ENCODE measurements around the gene RCOR3. TPM values are rescaled to one million over a fixed set of nuclear protein-coding genes. Genes with fewer than 3 reads are reported as not detected.

Gene RCOR3
- total RNA-seq, 1 experiment from 2014 or later: 9.2 TPM

DNA sequence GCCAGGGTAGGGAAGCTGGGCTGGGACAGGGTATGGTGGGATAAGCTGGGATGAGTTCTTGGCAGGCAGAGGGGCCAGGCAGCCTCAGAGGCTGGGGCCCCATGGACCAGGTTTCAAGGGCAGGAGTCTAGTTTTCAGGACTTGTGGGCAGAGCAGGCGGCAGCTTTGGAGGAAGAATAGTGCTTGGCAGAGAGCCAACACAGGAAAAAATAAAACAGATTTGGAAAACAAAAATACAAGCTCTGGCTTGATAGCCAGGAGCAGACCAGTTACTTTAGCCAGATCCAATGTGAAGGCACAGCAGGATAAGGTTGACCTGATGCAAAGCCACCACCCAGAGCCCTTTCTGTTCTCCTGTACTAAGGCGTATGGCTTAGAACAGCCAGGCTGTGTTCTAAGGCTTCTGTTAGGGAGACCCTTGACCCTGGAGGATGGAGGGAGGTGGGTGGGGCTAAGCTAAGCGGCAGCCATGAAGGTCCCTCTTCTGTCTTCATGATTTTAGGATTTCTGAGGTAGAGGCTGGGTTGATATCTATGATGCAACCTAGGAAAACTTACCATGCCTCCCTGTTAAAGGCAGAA lies 73.0 kb downstream of the RCOR3 start:
- in situ Hi-C loops (cut with HindIII; ENCODE audit: low pct_unique_long_range_greater_than_20kb, low sequenced_read_pairs): no loop called here
- no peak for DNase-seq (ENCODE audit: low read depth, low spot score)

DNA sequence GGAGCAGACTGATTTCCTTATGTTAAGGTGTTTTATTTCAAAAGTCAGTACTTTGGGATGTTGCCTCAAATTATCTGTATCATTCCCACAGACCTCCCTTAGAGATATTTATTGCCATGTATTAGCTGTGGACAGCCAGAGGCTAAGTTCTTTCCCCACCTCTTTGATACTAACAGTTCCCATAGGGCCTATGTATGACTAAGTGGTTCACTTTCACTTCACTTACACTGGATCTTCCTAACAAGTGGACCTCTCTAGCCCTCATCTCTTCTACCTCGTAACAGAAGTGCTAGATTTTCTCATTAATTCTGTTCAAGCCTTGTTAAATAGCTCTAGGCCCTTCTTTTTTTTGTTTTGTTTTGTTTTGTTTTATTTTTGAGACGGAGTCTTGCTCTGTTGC lies 73.7 kb downstream of the RCOR3 start:
- in situ Hi-C loops (cut with HindIII; ENCODE audit: low pct_unique_long_range_greater_than_20kb, low sequenced_read_pairs): no loop called here
- DNase-seq (ENCODE audit: low read depth, low spot score): no peak

DNA sequence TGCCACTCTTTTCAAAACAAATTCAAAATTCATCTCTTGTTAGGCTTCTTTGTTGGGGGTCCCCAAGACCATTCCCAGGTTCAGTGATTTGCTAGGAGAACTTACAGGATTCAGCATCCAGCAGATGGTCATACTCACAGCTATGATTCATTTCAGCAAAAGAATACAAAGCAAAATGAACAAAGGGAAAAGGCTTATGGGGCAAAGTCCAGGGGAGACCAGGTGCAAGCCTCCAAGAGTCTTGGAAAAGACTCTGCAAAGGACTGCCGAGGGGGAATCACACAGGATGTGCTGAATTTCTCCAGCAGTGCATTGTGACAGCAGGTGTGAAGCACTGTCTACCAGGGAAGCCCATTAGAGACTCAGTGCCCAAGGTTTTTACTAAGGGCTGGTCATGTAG lies 74.7 kb downstream of the RCOR3 start:
- no peak for DNase-seq (ENCODE audit: low read depth, low spot score)
- in situ Hi-C loops (cut with HindIII; ENCODE audit: low pct_unique_long_range_greater_than_20kb, low sequenced_read_pairs): no loop called here

DNA sequence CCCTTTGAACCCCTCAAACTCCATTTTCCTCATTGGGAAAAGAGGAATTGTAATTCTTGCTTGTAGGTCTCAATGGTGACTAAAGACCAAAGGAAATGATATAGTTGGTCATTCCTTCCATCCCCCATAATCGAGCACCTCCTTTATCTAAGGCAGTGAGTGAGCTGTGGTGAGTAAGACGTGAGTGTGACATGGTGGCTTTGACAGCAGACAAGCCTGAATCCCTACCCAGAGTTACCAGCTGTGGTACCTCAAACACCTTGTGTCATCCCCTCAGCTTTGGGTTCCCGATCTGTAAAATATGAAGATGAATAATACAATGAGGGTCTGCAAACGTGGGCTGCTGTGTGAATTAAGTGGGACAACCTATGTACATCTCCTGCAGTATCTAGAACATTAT lies 75.8 kb downstream of the RCOR3 start:
- in situ Hi-C loops (cut with HindIII; ENCODE audit: low pct_unique_long_range_greater_than_20kb, low sequenced_read_pairs): no loop called here
- no peak for DNase-seq (ENCODE audit: low read depth, low spot score)

DNA sequence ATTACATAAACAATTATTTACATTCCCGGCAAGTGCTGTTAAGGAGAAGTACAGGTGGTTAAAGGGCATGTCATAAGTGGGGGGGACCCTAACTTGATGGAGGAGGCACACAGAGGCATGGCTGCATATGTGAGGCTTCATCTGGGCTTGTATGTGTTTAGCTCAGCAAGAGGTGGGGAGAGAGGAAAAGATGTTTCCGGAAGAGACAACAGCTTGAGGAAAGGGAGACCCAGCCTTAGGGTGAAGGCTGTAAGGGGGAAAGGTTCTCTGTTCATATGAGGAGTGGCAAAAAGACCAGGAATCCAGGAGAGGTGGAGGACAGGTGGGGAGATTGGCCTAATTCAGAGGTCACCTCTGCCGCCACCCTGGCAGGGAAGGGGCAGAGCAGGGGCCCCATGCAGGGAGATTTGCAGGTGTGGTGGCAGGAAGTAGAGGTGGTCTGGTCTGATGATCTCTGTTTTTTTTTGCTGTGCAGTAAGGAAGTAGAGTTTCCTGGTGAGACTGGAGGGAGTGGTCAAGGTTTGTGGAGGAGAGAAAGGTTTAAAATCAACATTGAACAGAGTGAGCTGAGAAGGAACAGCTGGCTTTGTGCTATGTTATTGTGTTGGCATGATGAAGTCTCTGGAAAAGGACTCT lies 76.5 kb downstream of the RCOR3 start:
- no peak for DNase-seq (ENCODE audit: low read depth, low spot score)
- in situ Hi-C loops (cut with HindIII; ENCODE audit: low pct_unique_long_range_greater_than_20kb, low sequenced_read_pairs): no loop called here

DNA sequence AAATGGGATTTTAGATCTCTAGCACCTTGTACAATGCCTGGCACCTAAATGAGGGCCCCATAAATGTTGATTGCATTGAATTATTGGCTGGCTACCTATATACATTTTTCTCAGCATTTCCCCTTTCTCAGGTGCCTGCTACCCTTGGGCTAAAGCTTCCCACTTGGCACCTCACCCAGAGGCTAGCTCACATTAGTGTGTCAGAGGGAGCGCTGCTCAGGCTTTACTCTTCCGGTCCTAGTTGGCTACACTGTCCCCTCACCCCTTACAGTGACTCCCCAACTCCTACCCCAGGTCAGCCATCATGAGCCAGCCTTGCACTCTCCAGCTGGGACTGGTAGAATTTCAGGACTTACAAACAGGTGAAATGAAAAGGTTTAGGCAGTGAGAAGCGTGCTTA lies 77.0 kb downstream of the RCOR3 start:
- in situ Hi-C loops (cut with HindIII; ENCODE audit: low pct_unique_long_range_greater_than_20kb, low sequenced_read_pairs): no loop called here
- no peak for DNase-seq (ENCODE audit: low read depth, low spot score)

DNA sequence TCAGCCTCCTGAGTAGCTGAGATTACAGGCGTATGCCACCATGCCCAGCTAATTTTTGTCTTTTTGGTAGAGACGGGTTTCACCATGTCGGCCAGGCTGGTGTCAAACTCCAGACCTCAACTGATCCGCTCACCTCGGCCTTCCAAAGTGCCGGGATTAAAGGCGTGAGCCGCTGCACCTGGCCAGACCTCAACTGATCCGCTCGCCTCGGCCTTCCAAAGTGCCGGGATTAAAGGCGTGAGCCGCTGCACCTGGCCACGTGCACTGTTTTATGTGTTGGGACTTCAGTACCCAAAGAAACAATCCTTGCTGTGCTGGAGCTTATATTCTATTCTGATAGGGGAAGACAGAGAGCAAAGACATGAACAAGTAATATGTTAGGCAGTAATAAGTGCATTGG lies 77.6 kb downstream of the RCOR3 start:
- in situ Hi-C loops (cut with HindIII; ENCODE audit: low pct_unique_long_range_greater_than_20kb, low sequenced_read_pairs): no loop called here
- no peak for DNase-seq (ENCODE audit: low read depth, low spot score)

DNA sequence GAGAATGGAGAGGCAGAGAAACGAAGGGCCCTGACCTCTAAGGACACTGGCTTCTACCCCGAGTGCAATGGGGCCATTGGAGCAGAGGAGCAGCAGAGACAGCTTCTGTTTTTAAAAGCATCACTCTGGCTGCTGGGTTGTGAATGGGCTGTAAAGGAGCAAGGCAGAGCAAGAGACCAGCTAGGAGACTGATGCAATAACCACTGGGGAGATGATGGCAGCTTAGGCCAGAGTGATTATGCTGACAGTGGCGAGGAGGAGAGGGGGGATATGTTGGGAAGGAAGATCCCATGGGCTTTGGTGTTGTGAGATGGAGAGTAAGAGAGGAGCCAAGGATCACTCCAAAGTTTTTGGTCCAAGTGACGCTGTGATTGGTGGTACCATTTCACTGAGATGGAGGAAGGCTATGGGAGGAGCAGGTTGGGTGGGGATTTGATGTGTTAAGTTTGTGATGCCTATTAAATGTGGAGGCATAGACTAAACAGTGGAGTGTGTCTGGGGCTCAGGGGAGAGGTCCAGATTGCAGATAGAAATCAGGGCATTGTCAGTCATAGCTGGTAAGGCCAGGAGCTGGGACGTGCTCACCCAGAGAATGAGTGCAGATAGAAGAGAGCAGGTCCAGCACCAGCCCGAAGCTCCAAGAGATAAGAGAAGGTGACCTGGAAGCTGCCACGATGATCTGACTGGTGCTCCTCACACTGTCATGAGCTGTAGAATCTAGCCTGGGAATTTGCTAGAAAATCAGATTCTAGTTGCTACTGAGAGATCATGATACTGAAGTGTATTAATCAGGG lies 78.5 kb downstream of the RCOR3 start:
- in situ Hi-C loops (cut with HindIII; ENCODE audit: low pct_unique_long_range_greater_than_20kb, low sequenced_read_pairs): no loop called here
- DNase-seq (ENCODE audit: low read depth, low spot score): no peak

DNA sequence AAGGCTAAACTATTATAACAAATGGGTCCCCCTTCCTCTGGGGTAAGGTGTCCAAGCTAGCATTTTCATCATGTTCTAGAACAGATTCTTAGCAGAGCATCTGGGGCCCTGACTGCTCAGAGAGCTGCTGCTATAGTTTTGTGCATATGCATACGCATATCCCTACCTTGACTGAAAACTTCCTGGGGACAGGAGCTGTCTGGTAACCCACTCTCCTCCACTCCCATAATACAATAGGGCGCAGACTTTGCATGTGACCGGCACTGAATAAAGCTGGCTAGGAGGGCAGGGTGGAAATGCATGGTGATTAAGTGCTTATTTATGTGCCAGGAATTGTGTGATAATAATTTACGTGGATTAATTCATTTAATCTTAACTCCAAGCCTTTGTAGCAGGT lies 79.1 kb downstream of the RCOR3 start:
- in situ Hi-C loops (cut with HindIII; ENCODE audit: low pct_unique_long_range_greater_than_20kb, low sequenced_read_pairs): no loop called here

DNA sequence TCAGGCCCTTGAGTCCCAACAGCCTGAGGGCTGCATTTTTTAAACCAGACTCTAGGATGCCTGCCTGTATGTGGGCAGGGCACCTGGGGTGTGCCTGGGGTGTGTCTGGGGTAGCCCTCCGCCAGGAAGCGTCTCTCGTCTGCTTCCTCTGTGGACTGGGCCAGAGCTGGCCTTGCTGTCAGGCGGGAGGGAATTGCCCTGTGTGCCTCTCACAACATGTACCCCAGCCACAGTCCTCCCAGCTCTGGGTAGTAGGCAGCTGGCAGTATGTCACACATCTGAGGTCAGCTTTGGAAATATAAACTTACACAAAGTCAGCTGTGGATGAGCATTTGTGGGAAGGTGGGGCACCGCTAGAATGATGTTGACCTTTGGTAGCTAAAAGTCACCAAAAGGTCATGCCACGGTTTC lies 80.5 kb downstream of the RCOR3 start:
- no peak for DNase-seq (ENCODE audit: low read depth, low spot score)
- in situ Hi-C loops (cut with HindIII; ENCODE audit: low pct_unique_long_range_greater_than_20kb, low sequenced_read_pairs): no loop called here

More for the DNA sequence above, 79.1 kb downstream of the RCOR3 start:
- no peak for DNase-seq (ENCODE audit: low read depth, low spot score)

DNA sequence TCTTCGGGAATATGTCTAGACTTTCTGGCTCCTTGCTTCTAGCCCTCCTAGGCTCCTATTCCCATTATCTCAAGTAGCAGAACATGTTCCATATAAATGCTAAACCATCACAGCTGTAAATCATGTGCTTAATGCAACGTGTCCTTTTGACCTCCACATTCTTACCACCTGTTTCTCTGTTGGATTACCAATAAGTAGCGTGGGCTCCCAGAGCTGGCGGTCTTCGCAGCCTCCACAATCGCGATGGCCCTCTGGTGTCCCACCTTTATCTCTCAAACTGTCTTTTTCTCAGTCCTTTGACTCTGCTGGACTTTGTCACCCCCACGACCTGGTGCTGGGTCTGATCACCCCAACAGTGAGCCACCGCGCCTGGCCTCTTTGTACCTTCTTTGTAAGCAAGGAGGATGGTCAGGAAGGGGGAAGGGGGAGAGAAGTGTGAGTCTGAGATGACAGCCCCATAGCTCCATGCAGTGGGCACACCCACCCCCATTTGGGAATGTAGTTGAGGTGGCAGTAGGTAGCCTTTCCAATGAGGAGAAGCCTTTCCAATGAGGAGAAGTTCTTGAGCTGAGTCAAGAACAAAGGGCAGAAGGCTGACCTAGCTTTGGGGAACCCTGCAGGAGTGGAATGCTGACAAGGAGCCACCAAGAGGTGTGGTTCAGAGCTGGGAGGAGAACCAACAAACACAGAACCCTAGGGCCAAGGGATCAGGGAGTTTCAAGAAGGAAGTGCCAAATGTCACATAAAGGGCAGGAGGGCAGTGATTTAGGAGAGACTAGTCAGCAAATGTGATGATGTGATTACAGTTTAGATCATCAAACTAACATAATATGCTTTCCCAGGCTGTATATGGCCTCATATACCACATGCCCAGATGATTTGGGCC lies 81.7 kb downstream of the RCOR3 start:
- in situ Hi-C loops (cut with HindIII; ENCODE audit: low pct_unique_long_range_greater_than_20kb, low sequenced_read_pairs): no loop called here
- DNase-seq (ENCODE audit: low read depth, low spot score): no peak

DNA sequence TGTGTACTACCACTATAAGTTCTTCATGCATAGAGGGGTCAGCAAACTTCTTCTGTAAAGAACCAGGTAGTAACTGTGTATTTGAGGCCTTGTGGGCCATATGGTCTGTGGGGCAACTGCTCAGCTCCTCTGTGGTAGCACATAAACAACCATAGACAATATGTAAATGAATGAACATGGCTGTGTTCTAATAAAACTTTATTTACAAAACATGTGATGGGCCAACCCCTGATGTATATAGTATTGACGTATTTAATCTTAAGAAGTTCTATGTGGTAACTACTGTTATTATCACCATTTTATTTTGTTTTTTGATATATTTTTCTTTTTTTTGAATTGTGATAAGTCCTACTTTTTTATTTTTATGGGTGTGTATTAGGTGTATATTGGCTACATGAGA lies 82.8 kb downstream of the RCOR3 start:
- no peak for DNase-seq (ENCODE audit: low read depth, low spot score)
- in situ Hi-C loops (cut with HindIII; ENCODE audit: low pct_unique_long_range_greater_than_20kb, low sequenced_read_pairs): no loop called here

DNA sequence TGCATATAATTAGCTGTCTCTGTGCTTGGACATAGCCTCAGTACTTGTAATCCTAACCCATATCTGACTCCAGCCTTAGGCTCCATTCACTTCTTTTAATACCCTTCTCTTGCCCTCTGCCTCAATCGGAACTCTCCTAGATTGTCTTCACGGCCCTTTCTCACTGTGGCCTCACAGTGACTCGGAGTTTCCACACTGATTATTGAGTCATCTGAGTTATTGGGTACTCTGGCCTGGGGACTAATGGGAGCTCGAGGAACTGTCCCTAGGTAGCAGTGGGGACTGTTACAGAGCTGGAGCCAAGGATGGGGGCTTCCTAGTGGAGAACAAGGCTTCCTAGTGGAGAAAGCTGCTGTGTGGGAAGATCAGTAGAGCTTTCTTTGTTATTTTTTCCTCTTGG lies 84.4 kb downstream of the RCOR3 start:
- in situ Hi-C loops (cut with HindIII; ENCODE audit: low pct_unique_long_range_greater_than_20kb, low sequenced_read_pairs): no loop called here
- DNase-seq (ENCODE audit: low read depth, low spot score): no peak

DNA sequence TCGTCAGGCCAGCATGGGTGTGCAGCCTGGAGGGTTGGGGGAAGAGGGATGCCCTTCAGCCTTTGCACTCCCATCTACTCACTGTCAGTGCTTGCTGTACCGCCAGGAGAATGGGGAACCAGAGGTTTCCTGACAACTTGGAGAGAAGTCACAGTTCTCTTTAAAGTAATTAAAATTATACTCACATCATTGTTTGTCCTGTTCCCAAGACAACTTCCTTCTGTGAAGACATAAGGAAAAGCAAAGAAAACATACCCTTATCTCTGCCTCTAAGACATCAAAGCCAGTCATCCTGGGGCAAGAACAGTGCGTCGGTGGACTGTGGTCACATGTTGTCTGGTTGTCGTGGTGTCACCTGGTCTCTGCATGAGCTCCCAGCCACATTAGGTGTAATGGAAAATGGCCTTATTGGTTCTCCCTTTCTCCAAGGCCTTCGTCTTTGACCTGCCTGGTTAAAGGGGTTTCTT lies 85.0 kb downstream of the RCOR3 start:
- DNase-seq (ENCODE audit: low read depth, low spot score): no peak
- in situ Hi-C loops (cut with HindIII; ENCODE audit: low pct_unique_long_range_greater_than_20kb, low sequenced_read_pairs): no loop called here

DNA sequence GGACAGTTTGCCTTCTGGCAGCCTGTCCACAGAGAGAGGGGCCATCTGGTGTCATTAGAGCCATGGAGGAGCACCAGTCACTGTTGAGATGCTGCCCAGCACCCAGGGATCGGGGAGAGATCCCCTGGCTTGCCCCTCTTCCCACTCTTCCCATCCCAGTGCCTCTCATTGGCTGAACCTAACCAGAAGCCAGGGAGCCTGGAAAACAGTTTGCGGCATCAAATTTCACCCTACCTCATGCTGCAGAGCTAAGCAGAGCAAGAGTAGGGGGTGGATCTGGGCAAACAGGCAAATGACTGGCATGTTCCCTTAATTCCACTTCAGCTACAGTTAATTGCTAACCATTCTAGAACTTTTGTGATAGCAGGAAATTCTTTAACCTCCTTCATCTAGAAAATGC lies 86.6 kb downstream of the RCOR3 start:
- DNase-seq (ENCODE audit: low read depth, low spot score): no peak
- in situ Hi-C loops (cut with HindIII; ENCODE audit: low pct_unique_long_range_greater_than_20kb, low sequenced_read_pairs): no loop called here

DNA sequence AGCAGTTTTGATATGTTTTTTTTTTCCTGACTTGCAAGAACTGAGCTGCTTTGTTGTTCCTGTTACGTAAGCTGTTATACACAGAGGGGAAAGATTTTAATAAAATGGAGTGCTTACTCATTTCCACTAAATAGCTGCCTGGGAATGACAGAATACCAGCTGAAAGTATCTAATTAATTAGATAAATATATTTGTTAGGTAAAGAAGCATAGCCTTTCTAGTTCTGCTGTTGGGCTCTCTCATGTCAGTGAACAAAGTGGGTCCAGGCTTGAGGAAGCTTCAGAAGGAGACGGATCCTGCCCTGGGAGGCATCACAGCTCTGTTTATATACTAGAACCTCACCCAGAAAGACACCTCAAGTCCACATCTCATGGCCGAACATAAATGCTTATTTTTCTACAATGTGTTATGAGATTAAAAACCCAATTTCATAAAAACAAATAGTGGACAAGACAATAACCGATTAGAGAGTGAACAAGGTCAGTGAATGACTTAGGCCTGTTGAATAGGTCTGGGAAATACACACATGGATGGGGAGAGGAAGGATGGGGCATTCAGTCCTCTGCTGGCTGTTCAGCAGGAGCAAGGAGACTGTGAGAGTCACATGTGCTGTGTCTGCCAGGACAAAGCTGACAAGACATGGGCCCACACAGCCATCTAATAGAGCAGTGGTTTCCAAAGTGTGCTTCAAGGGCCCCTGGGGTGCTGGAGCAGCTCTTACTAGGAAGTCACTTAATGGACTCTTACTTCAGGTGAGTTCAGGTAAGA lies 88.1 kb downstream of the RCOR3 start:
- in situ Hi-C loops (cut with HindIII; ENCODE audit: low pct_unique_long_range_greater_than_20kb, low sequenced_read_pairs): no loop called here

DNA sequence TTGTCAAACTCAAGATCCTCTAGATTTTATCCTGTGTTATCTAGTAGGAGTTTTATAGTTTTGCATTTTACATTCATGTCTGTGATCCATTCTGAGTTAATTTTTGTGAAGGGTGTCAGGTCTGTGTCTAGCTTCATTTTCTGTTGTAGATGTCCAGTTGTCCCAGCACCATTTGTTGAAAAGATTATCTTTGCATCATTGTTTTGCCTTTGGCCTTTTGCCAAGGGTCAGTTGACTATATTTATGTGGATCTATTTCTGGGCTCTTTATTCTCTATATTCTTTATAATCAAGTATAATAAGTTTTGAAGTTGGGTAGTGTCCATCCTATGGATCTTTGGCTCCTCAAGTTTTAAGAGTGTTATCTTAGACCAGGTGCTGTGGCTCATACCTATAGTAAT lies 89.4 kb downstream of the RCOR3 start:
- in situ Hi-C loops (cut with HindIII; ENCODE audit: low pct_unique_long_range_greater_than_20kb, low sequenced_read_pairs): no loop called here
- DNase-seq (ENCODE audit: low read depth, low spot score): no peak

More for the DNA sequence above, 88.1 kb downstream of the RCOR3 start:
- no peak for DNase-seq (ENCODE audit: low read depth, low spot score)
